DMS114 treated with DMSO at 0.1 percent for 48 hours (cell line): ENCODE results near the gene BLVRA.

Experiments used
- DNase-seq: peaks from one replicate; lab custom pipeline; 2025; ENCODE audit not compliant: unreplicated experiment; lab: John Stamatoyannopoulos, UW

Gene BLVRA

DNA sequence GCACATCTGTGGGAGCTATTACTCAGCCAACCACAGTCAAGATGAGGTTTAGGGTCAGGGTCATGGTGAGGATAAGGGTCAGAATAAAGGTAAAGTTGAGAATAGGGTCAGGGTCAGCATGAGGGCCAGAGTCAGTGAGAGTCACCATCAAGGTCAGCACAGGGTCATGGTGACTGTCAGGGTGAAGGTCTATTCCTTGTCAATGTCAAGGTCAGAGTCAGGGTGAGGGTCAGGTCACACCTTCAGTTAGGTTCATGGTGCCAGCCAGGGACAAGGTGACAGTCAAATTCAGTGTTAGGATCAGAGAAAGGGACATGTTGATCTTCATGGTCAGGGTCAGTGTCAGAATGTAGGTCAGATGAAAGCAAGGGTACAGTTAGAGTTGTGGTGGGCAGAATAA, 96.7 kb downstream of the BLVRA start:
- no peak for DNase-seq

DNA sequence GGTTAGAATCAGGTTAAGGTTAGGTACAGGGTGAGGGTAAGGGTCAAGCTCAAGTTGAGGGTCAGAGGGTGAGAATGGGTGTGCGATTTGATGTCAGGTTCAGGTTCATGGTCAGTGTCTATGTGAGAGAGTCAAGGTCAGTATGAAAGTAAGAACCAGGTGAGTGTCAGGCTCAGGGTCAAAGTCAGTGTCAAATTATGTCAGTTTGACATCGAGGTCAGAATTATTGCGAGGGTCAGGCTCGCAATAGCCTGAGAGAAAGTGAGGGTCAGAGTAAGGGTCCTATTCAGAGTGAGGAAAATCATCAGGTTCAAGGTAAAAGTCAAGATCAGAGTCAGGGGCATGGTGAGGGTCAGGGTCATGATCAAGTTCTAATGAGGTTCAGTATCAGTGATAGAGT, 97.8 kb downstream of the BLVRA start:
- no peak for DNase-seq
